Ishikawa (cell line): ENCODE measurements around the gene ITGA5.

Experiments
- CEBPB ChIP-seq: IDR thresholded peaks from 2 replicates; pipeline ENCODE4 v1.6.1; 2012
- CREB1 ChIP-seq: IDR thresholded peaks from 2 replicates; pipeline ENCODE4 v1.6.1; 2012; ENCODE audit warnings: low read depth
- EGR1 ChIP-seq: IDR thresholded peaks from 2 replicates; pipeline ENCODE4 v1.6.1; 2012
- EP300 ChIP-seq: IDR thresholded peaks from 2 replicates; pipeline ENCODE4 v1.6.1; 2012; ENCODE audit warnings: borderline replicate concordance
- FOXM1 ChIP-seq: IDR thresholded peaks from 2 replicates; pipeline ENCODE4 v1.6.1; 2012; ENCODE audit warnings: low read depth, borderline replicate concordance
- NFIC ChIP-seq: IDR thresholded peaks from 2 replicates; pipeline ENCODE4 v1.6.1; 2012
- RAD21 ChIP-seq: IDR thresholded peaks from 2 replicates; pipeline ENCODE4 v1.6.1; 2012; ENCODE audit warnings: low read depth
- REST ChIP-seq: IDR thresholded peaks from 2 replicates; pipeline ENCODE4 v1.6.1; 2012; ENCODE audit warnings: low read depth, mild to moderate bottlenecking
- TAF1 ChIP-seq: IDR thresholded peaks from 2 replicates; pipeline ENCODE4 v1.6.1; 2012; ENCODE audit warnings: low read depth, mild to moderate bottlenecking
- TCF12 ChIP-seq: IDR thresholded peaks from 2 replicates; pipeline ENCODE4 v1.6.1; 2012; ENCODE audit warnings: low read depth
- TEAD4 ChIP-seq: IDR thresholded peaks from 2 replicates; pipeline ENCODE4 v1.6.1; 2012
- USF1 ChIP-seq: IDR thresholded peaks from 2 replicates; pipeline ENCODE4 v1.6.1; 2012
- YY1 ChIP-seq: IDR thresholded peaks from 2 replicates; pipeline ENCODE4 v1.6.1; 2012; ENCODE audit warnings: low read depth
- ZBTB7A ChIP-seq: IDR thresholded peaks from 2 replicates; pipeline ENCODE4 v1.6.1; 2012; ENCODE audit warnings: low read depth
- TF ChIP-seq, protein P1 (sequence below): IDR thresholded peaks from 2 replicates; pipeline ENCODE4 v1.6.1; 2012

The ITGA5 gene

GRCh38 chr12:54377797-54378515 lies 41.1 kb downstream of the ITGA5 start:
- TF ChIP-seq USF1 (no peak), EP300 (no peak)

DNA sequence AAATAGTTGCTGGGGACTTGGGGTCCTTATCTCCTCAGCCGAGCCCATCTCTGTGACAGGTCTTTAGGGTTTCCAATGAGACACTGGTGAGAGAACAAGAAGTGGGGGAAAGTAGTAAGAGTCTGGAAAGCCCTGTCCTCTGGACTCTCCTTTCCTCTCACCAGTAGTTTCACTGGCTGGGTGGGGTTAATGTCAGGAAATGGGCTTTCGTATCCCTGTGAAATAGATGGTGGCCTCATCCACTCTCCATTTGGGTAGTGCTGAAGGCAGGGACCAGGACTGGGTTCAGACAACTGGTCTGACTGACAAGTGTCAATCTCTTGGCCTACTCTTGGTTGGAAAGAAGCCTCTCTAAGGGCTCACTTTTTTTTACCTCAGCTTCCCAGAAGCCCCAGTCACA lies 42.1 kb downstream of the ITGA5 start:
- TF ChIP-seq RAD21 (no peak), REST (peak; percentile 39; the same call in 1 of the 2 replicates), TCF12 (no peak)

GRCh38 chr12:54376596-54376995 lies 42.5 kb downstream of the ITGA5 start:
- TF ChIP-seq TEAD4 (no peak), USF1 (no peak), TAF1 (no peak), EGR1 (no peak), YY1 (no peak), RAD21 (no peak), ZBTB7A (no peak), FOXM1 (no peak), NFIC (no peak), TCF12 (no peak), CREB1 (no peak), CEBPB (no peak), EP300 (no peak), REST (no peak)
- TF ChIP-seq, protein P1, sequence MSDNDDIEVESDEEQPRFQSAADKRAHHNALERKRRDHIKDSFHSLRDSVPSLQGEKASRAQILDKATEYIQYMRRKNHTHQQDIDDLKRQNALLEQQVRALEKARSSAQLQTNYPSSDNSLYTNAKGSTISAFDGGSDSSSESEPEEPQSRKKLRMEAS = no peak

GRCh38 chr12:54375259-54375579 lies 43.8 kb downstream of the ITGA5 start:
- TF ChIP-seq RAD21 (no peak), ZBTB7A (no peak), CREB1 (no peak), TAF1 (no peak), EGR1 (no peak), EP300 (no peak), REST (no peak), YY1 (no peak), USF1 (no peak), CEBPB (no peak), FOXM1 (no peak), NFIC (no peak), TCF12 (no peak), TEAD4 (no peak)
- TF ChIP-seq, protein P1 = no peak
